WERI-Rb-1 (cell line): Measurements from ENCODE around the gene MAML2.

Experiments used
- DNase-seq: peaks from one replicate; pipeline ENCODE4 v3.0.0-alpha.2; 2020
- H3K27ac ChIP-seq: fragments of 250-450 bp; sonication (Bioruptor Pico); 2 replicates; pipeline ENCODE4 v1.5.1; 2020; ENCODE audit warnings: mild to moderate bottlenecking, moderate library complexity
- H3K27me3 ChIP-seq: fragments of 250-450 bp; sonication (Bioruptor Pico); 2 replicates; pipeline ENCODE4 v1.5.1; 2021; ENCODE audit warnings: mild to moderate bottlenecking, low read depth, moderate library complexity; ENCODE audit not compliant: insufficient read depth, severe bottlenecking
- H3K36me3 ChIP-seq: fragments of 250-450 bp; sonication (Bioruptor Pico); 2 replicates; pipeline ENCODE4 v1.5.1; 2020; ENCODE audit warnings: mild to moderate bottlenecking, moderate library complexity
- H3K4me3 ChIP-seq: 2 replicates; pipeline ENCODE4 v1.5.1; 2011; ENCODE audit warnings: low read depth, mild to moderate bottlenecking, control low read depth, low read length
- H3K9me3 ChIP-seq: fragments of 250-450 bp; sonication (Bioruptor Pico); 2 replicates; pipeline ENCODE4 v1.5.1; 2021; ENCODE audit warnings: mild to moderate bottlenecking, moderate library complexity; ENCODE audit not compliant: severe bottlenecking
- TF ChIP-seq, protein P1 (sequence below): IDR thresholded peaks from 2 replicates; pipeline ENCODE4 v1.5.1; 2011; ENCODE audit warnings: low read depth, mild to moderate bottlenecking, control low read depth, inconsistent platforms, low read length

MAML2 gene

DNA sequence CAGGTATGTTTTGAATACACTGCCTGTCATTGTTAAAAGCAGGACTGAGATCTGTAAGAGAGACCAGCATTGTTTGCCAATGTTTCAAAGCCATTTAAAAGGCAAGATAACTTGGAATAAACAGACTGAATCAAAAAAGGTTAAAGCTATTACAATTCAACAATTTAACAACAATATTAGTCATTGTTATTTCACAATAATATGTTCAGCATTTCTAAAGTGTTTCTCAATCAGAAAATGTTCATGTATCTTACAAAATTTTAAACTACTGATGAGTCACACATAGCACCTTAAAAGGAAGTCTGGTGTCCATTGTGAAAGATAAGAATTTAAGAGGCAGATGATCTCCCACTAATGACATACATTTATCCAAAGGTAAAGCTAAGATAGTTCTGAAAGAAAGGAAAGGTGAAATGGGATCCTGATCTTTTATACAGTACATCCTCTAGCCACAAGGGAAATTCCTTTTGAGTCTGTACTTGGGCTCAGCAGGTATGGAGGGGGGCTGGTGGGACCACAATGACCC, 79.7 kb downstream of the MAML2 start:
- Histone ChIP-seq H3K4me3 (no peak overlapping the region), H3K9me3 (no peaks in the 10 kb centered on the region), H3K27ac (no peak overlapping the region), H3K27me3 (no peaks in the 10 kb centered on the region), H3K36me3 (no peaks in the 10 kb centered on the region; the same call in none of the 2 replicates)
- TF ChIP-seq, protein P1, sequence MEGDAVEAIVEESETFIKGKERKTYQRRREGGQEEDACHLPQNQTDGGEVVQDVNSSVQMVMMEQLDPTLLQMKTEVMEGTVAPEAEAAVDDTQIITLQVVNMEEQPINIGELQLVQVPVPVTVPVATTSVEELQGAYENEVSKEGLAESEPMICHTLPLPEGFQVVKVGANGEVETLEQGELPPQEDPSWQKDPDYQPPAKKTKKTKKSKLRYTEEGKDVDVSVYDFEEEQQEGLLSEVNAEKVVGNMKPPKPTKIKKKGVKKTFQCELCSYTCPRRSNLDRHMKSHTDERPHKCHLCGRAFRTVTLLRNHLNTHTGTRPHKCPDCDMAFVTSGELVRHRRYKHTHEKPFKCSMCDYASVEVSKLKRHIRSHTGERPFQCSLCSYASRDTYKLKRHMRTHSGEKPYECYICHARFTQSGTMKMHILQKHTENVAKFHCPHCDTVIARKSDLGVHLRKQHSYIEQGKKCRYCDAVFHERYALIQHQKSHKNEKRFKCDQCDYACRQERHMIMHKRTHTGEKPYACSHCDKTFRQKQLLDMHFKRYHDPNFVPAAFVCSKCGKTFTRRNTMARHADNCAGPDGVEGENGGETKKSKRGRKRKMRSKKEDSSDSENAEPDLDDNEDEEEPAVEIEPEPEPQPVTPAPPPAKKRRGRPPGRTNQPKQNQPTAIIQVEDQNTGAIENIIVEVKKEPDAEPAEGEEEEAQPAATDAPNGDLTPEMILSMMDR, result no peak
- DNase-seq, result no peak

DNA sequence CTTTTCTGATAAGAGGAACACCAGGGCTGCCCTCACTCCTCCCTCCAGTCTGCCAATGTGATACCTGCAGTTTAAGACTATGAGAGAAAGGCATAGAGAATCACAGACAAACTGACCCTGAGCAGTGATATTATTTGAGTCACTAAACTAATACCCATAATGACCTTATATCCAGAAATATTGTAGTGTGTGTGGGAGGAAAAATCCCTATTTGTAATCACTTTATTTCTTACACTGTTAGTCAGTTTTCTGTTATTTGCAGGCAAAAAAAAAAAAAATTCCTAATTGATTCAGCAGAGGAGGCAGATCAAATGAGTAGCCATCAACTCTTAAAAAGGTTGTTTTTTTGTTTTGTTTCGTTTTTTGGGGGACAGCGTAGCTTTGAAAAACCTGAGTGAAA, 82.5 kb downstream of the MAML2 start:
- Histone ChIP-seq H3K4me3 (no peak overlapping the region), H3K27ac (peak overlapping the region; percentile 26), H3K9me3 (no peaks in the 10 kb centered on the region), H3K36me3 (peaks cover 5% of the 10 kb centered on the region), H3K27me3 (no peaks in the 10 kb centered on the region)
- no peak for DNase-seq
- TF ChIP-seq, protein P1, result no peak

- no peak overlapping the region for H3K4me3 ChIP-seq
- peak overlapping the region; percentile 26 for H3K27ac ChIP-seq
- DNase-seq, result no peak
- no peaks in the 10 kb centered on the region for H3K9me3 ChIP-seq
- TF ChIP-seq, protein P1, result no peak
- H3K27me3 ChIP-seq, result no peaks in the 10 kb centered on the region
- peaks cover 5% of the 10 kb centered on the region for H3K36me3 ChIP-seq
Observed at GRCh38 chr11:96260067-96260511, 82.9 kb downstream of the MAML2 start.

DNA sequence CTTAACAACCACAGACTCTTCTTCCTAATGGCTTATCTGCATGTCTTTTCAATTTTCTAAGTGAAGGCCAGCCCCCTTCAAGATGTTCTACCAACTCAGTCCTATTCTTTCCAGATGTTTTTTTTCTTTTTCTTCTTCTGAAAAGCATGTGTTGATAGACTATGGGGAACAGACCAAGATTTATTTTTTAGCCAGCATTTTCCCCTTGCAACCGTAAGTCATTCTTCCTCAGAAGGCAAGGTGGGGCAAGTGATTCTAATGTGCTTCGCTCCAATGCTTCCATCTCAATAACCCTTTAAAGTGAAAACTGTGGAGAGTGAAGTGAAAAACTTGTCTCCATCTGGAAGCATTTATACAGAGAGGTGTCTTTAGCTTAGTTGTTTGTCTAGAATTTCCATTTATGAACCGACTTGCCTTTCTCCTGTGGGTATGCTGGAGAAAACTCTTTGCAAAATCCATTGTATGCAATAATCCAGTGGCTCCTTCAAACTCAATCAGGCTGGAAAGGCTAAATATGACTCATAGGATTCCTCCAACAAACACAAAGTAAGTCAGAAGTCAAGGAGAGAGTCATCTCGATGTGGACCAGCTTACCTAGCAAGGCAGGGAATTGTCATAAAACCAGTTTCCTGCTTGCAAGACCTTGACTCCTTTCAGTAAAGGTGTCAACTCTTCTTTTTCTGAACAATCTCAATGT, 83.7 kb downstream of the MAML2 start:
- H3K27me3 ChIP-seq, result no peaks in the 10 kb centered on the region
- peaks cover 5% of the 10 kb centered on the region for H3K36me3 ChIP-seq
- no peak overlapping the region for H3K4me3 ChIP-seq
- TF ChIP-seq, protein P1, result no peak
- no peak for DNase-seq
- H3K9me3 ChIP-seq, result no peaks in the 10 kb centered on the region
- no peak overlapping the region for H3K27ac ChIP-seq

- TF ChIP-seq, protein P1, result no peak
- no peaks in the 10 kb centered on the region for H3K9me3 ChIP-seq
- no peak for DNase-seq
- no peak overlapping the region for H3K27ac ChIP-seq
- peaks cover 5% of the 10 kb centered on the region for H3K36me3 ChIP-seq
- H3K27me3 ChIP-seq, result no peaks in the 10 kb centered on the region
- H3K4me3 ChIP-seq, result no peak overlapping the region
Observed at GRCh38 chr11:96257972-96258934, 84.7 kb downstream of the MAML2 start.
